K562 (cell line): ENCODE measurements around the gene RNF151.

Experiments used
- EGR1 ChIP-seq: fragments of 450-650 bp; conservative IDR thresholded peaks from 2 replicates; pipeline ENCODE4 v1.6.1; 2017; ENCODE audit warnings: mild to moderate bottlenecking
- HDGF ChIP-seq: fragments of 450-650 bp; IDR thresholded peaks from 2 replicates; pipeline ENCODE4 v1.6.1; 2016
- SIX5 ChIP-seq, 2 experiments: IDR thresholded peaks; 2 replicates each; pipeline ENCODE4 v1.6.1; 2011; ENCODE audit warnings: low read length in 2 of 2, borderline replicate concordance in 1 of 2, low read depth in 1 of 2, mild to moderate bottlenecking in 1 of 2, moderate library complexity in 1 of 2; ENCODE audit not compliant: insufficient read depth in 1 of 2
- SNRNP70 ChIP-seq: fragments of 200-400 bp; formaldehyde crosslinking; optimal IDR thresholded peaks from 2 replicates; pipeline ENCODE3; 2017; ENCODE audit warnings: low read depth, low read length
- STAT5B ChIP-seq: fragments of 250-450 bp; sonication (Bioruptor Pico); IDR thresholded peaks from 2 replicates; pipeline ENCODE4 v1.8.0; 2021; ENCODE audit warnings: mild to moderate bottlenecking, inconsistent platforms

- TF ChIP-seq SNRNP70: no peak
- TF ChIP-seq STAT5B: no peak
- TF ChIP-seq HDGF: no peak
- TF ChIP-seq SIX5 (IDR thresholded peaks at IDR 0.05; ENCODE audit: borderline replicate concordance in 1 of 2, insufficient read depth in 1 of 2, low read depth in 1 of 2, low read length in 2 of 2): no peak
- TF ChIP-seq EGR1: peak; percentile 37; the same call in 1 of the 2 replicates
These were observed 49.8 kb downstream of the RNF151 start for GRCh38 chr16:2016407-2016922.
